GM12891 (cell line): ENCODE data around the gene MBTD1.

Source experiments
- POLR2A ChIP-seq: IDR thresholded peaks from 2 replicates; pipeline ENCODE4 v1.6.1; 2011; ENCODE audit warnings: low read depth, low read length, control low read depth
- POLR2AphosphoS5 ChIP-seq: IDR thresholded peaks from 2 replicates; pipeline ENCODE4 v1.6.1; 2011; ENCODE audit warnings: low read depth, low read length, control low read depth
- TAF1 ChIP-seq: IDR thresholded peaks from 2 replicates; pipeline ENCODE4 v1.6.1; 2011; ENCODE audit warnings: low read depth, low read length, control low read depth

- TF ChIP-seq POLR2A (no peak), TAF1 (no peak), POLR2AphosphoS5 (no peak)
Measured at GRCh38 chr17:51272812-51273211, 13.0 kb upstream of the MBTD1 start.
